Gastrocnemius medialis (tissue), 4 donors: ENCODE results near the gene ADAMTSL3.

ENCODE experiments used
- CTCF ChIP-seq, 5 experiments: fragments of 450-650 bp in 3 of 5; fragments of 200-600 bp in 2 of 5; sonication (generic) in 2 of 5; IDR thresholded peaks in 4 of 5; conservative IDR thresholded peaks in 1 of 5; 1 replicate in 4 of 5; 2 replicates in 1 of 5; pipeline ENCODE4 v1.5.1; 2016 to 2019; ENCODE audit warnings: antibody characterized with exemption in 5 of 5, mild to moderate bottlenecking in 3 of 5, moderate library complexity in 3 of 5
- POLR2A ChIP-seq, 2 donors: fragments of 450-650 bp; IDR thresholded peaks; one replicate each; pipeline ENCODE4 v1.6.1; 2017; ENCODE audit warnings: antibody characterized with exemption in 2 of 2, mild to moderate bottlenecking in 2 of 2, moderate library complexity in 2 of 2

GRCh38 chr15:83818591-83818990 lies 164.7 kb downstream of the ADAMTSL3 start:
- TF ChIP-seq CTCF (IDR thresholded peaks at IDR 0.05 in 4 of 5, conservative IDR thresholded peaks at IDR 0.05 in 1 of 5) (no peak), POLR2A (IDR thresholded peaks at IDR 0.05) (no peak)
